ENCODE data around the gene TCEA2. TPM values are rescaled to one million over a fixed set of nuclear protein-coding genes. Genes with fewer than 3 reads are reported as not detected.

Gene TCEA2
- total and polyA plus RNA-seq, 2 of the 13 experiments (the other 11 are each of a cell fraction or from before 2014, with no cell fraction given): 28.1 to 33.7 TPM

DNA sequence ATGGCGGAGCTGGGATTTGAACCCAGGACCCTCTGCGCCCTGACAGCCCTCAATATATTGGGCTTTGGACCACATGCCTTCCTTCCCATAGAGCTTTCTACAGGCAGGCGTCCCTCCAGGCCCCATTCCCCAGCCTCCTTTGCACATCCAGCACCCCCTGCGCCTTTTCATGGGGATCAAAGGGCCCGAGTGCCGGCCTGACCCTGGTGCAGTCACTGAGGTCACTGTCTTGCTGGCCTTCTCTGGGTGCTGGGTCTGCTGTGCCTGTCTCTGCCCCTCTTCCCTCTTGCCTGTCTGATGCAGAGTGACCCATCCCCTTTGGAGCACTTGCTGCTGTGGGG is 18.6 kb downstream of the TCEA2 start (continued):
- TF ChIP-seq, protein P1, sequence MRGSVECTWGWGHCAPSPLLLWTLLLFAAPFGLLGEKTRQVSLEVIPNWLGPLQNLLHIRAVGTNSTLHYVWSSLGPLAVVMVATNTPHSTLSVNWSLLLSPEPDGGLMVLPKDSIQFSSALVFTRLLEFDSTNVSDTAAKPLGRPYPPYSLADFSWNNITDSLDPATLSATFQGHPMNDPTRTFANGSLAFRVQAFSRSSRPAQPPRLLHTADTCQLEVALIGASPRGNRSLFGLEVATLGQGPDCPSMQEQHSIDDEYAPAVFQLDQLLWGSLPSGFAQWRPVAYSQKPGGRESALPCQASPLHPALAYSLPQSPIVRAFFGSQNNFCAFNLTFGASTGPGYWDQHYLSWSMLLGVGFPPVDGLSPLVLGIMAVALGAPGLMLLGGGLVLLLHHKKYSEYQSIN (CRISPR knock-in tag; IDR thresholded peaks at IDR 0.05; ENCODE audit: borderline replicate concordance): no peak
- TF ChIP-seq SYNCRIP (IDR thresholded peaks at IDR 0.05; ENCODE audit: insufficient read depth, low read depth, low read length): no peak
- TF ChIP-seq ZNF589 (CRISPR knock-in tag; conservative IDR thresholded peaks at IDR 0.05): no peak
- TF ChIP-seq ZNF788 (CRISPR knock-in tag; IDR thresholded peaks at IDR 0.05; ENCODE audit: borderline replicate concordance): 0 out of 2 replicates have a peak, but pooled peaks have one; percentile 17
- no peak for TF ChIP-seq ZFP36 (IDR thresholded peaks at IDR 0.05; ENCODE audit: borderline replicate concordance, low read depth, low read length, partially characterized antibody)
- TF ChIP-seq, protein P2, sequence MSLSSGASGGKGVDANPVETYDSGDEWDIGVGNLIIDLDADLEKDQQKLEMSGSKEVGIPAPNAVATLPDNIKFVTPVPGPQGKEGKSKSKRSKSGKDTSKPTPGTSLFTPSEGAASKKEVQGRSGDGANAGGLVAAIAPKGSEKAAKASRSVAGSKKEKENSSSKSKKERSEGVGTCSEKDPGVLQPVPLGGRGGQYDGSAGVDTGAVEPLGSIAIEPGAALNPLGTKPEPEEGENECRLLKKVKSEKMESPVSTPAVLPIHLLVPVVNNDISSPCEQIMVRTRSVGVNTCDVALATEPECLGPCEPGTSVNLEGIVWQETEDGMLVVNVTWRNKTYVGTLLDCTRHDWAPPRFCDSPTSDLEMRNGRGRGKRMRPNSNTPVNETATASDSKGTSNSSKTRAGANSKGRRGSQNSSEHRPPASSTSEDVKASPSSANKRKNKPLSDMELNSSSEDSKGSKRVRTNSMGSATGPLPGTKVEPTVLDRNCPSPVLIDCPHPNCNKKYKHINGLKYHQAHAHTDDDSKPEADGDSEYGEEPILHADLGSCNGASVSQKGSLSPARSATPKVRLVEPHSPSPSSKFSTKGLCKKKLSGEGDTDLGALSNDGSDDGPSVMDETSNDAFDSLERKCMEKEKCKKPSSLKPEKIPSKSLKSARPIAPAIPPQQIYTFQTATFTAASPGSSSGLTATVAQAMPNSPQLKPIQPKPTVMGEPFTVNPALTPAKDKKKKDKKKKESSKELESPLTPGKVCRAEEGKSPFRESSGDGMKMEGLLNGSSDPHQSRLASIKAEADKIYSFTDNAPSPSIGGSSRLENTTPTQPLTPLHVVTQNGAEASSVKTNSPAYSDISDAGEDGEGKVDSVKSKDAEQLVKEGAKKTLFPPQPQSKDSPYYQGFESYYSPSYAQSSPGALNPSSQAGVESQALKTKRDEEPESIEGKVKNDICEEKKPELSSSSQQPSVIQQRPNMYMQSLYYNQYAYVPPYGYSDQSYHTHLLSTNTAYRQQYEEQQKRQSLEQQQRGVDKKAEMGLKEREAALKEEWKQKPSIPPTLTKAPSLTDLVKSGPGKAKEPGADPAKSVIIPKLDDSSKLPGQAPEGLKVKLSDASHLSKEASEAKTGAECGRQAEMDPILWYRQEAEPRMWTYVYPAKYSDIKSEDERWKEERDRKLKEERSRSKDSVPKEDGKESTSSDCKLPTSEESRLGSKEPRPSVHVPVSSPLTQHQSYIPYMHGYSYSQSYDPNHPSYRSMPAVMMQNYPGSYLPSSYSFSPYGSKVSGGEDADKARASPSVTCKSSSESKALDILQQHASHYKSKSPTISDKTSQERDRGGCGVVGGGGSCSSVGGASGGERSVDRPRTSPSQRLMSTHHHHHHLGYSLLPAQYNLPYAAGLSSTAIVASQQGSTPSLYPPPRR (CRISPR knock-in tag; IDR thresholded peaks at IDR 0.05; ENCODE audit: borderline replicate concordance): no peak
- TF ChIP-seq ZFP37 (CRISPR knock-in tag; IDR thresholded peaks at IDR 0.05; ENCODE audit: borderline replicate concordance): no peak
- TF ChIP-seq, protein P3, sequence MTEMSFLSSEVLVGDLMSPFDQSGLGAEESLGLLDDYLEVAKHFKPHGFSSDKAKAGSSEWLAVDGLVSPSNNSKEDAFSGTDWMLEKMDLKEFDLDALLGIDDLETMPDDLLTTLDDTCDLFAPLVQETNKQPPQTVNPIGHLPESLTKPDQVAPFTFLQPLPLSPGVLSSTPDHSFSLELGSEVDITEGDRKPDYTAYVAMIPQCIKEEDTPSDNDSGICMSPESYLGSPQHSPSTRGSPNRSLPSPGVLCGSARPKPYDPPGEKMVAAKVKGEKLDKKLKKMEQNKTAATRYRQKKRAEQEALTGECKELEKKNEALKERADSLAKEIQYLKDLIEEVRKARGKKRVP (CRISPR knock-in tag; IDR thresholded peaks at IDR 0.05): no peak
- TF ChIP-seq AGO2 (optimal IDR thresholded peaks at IDR 0.05; ENCODE audit: low read depth, low read length): peak; percentile 26
- TF ChIP-seq ZNF33B (CRISPR knock-in tag; IDR thresholded peaks at IDR 0.05): no peak
- TF ChIP-seq, protein P4, sequence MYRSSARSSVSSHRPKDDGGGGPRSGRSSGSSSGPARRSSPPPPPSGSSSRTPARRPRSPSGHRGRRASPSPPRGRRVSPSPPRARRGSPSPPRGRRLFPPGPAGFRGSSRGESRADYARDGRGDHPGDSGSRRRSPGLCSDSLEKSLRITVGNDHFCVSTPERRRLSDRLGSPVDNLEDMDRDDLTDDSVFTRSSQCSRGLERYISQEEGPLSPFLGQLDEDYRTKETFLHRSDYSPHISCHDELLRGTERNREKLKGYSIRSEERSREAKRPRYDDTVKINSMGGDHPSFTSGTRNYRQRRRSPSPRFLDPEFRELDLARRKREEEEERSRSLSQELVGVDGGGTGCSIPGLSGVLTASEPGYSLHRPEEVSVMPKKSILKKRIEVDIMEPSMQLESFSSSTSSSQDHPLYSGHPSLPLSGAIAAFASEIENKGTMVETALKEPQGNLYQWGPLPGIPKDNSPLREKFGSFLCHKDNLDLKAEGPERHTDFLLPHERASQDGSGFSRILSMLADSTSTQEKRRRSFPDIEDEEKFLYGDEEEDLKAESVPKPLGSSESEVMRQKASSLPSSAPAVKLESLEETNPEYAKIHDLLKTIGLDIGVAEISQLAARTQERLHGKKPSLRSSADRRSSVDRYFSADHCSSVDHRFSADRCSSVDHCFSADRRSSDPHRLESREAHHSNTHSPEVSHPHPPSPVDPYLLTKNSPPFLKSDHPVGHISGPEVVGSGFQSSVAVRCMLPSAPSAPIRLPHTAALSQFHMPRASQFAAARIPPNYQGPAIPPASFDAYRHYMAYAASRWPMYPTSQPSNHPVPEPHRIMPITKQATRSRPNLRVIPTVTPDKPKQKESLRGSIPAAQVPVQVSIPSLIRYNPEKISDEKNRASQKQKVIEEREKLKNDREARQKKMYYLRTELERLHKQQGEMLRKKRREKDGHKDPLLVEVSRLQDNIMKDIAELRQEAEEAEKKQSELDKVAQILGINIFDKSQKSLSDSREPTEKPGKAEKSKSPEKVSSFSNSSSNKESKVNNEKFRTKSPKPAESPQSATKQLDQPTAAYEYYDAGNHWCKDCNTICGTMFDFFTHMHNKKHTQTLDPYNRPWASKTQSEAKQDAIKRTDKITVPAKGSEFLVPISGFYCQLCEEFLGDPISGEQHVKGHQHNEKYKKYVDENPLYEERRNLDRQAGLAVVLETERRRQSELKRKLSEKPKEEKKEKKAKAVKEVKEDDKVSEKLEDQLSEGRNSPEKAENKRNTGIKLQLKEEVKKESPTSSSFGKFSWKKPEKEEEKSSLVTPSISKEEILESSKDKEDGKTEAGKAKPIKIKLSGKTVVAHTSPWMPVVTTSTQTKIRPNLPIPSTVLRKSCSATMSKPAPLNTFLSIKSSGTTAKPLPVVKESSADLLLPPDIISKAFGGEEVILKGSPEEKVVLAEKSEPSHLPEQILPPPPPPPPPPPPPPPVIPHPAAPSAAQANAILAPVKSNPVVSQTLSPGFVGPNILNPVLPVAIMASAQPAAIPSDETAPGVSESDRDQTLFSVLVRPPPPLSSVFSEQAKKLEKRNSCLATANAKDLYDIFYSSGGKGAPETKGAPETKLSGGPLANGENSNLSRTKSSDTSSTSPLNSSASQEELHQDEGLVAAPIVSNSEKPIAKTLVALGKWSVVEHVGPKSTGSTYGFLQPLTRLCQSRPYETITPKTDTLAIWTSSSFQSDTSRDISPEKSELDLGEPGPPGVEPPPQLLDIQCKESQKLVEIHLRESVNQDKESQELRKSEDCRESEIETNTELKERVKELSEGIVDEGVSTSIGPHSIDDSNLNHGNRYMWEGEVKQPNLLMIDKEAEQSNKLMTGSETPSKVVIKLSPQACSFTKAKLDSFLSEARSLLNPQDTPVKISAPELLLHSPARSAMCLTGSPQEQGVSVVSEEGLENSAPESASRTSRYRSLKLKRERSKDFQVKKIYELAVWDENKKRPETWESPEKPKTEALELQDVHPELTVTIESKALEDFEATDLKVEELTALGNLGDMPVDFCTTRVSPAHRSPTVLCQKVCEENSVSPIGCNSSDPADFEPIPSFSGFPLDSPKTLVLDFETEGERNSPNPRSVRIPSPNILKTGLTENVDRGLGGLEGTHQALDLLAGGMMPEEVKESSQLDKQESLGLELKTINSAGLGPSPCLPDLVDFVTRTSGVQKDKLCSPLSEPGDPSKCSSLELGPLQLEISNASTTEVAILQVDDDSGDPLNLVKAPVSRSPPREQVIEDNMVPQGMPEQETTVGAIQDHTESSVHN (CRISPR knock-in tag; IDR thresholded peaks at IDR 0.05): no peak
- no peak for TF ChIP-seq ZNF562 (CRISPR knock-in tag; IDR thresholded peaks at IDR 0.05; ENCODE audit: borderline replicate concordance)
- no peak for TF ChIP-seq MBNL3 (CRISPR knock-in tag; conservative IDR thresholded peaks at IDR 0.05)
- TF ChIP-seq NCOA2 (CRISPR knock-in tag; IDR thresholded peaks at IDR 0.05): no peak
- TF ChIP-seq ATF1 (CRISPR knock-in tag; IDR thresholded peaks at IDR 0.05): no peak
